Activated CD8-positive, alpha-beta memory T cell treated with anti-CD3 and anti-CD28 coated beads for 48 hours (primary cell): Measurements from ENCODE around the gene KCTD1.

Experiments
- DNase-seq, 3 experiments: peaks; one replicate each; pipeline ENCODE4 v3.0.0-alpha.2; 2020; ENCODE audit warnings: low read depth in 2 of 3, low spot score in 2 of 3

The KCTD1 gene

GRCh38 chr18:26432651-26433424 is 115.5 kb downstream of the KCTD1 start:
- no peak for DNase-seq

- no peak for DNase-seq
Observed at GRCh38 chr18:26429535-26430226, 118.7 kb downstream of the KCTD1 start.

GRCh38 chr18:26425148-26425531 is 123.2 kb downstream of the KCTD1 start:
- DNase-seq: no peak

GRCh38 chr18:26424428-26425147 is 123.8 kb downstream of the KCTD1 start:
- no peak for DNase-seq

GRCh38 chr18:26422472-26423162 is 125.7 kb downstream of the KCTD1 start:
- DNase-seq: no peak

- DNase-seq: no peak
Observed at GRCh38 chr18:26421931-26422330, 126.4 kb downstream of the KCTD1 start.

- no peak for DNase-seq
Observed at GRCh38 chr18:26421503-26421902, 126.8 kb downstream of the KCTD1 start.

- DNase-seq: no peak
Observed at GRCh38 chr18:26419746-26420145, 128.6 kb downstream of the KCTD1 start.

- DNase-seq: no peak
Observed at GRCh38 chr18:26418225-26418624, 130.1 kb downstream of the KCTD1 start.

- no peak for DNase-seq
Observed at GRCh38 chr18:26417190-26417589, 131.2 kb downstream of the KCTD1 start.

- DNase-seq: no peak
Observed at GRCh38 chr18:26416652-26417150, 131.7 kb downstream of the KCTD1 start.

- no peak for DNase-seq
Observed at GRCh38 chr18:26415631-26416030, 132.7 kb downstream of the KCTD1 start.

- no peak for DNase-seq
Observed at GRCh38 chr18:26414901-26415440, 133.4 kb downstream of the KCTD1 start.

GRCh38 chr18:26409091-26409490 is 139.3 kb downstream of the KCTD1 start:
- DNase-seq: no peak

- no peak for DNase-seq
Observed at GRCh38 chr18:26407736-26408601, 140.4 kb downstream of the KCTD1 start.

GRCh38 chr18:26406854-26407517 is 141.4 kb downstream of the KCTD1 start:
- DNase-seq: no peak

- no peak for DNase-seq
Observed at GRCh38 chr18:26406324-26406723, 142.0 kb downstream of the KCTD1 start.

GRCh38 chr18:26405190-26405801 is 143.1 kb downstream of the KCTD1 start:
- DNase-seq: no peak
